ENCODE data around the gene SAE1. TPM values are rescaled to one million over a fixed set of nuclear protein-coding genes. Genes with fewer than 3 reads are reported as not detected.

The SAE1 gene
- total RNA-seq, 2 donors from 2014 or later: 187 to 240 TPM

- Mint-ChIP-seq H3K27ac (no peak overlapping the region), H3K4me3 (no peak overlapping the region), H3K27me3 (ENCODE audit: insufficient read depth) (no peaks in the 10 kb centered on the region), H3K36me3 (ENCODE audit: low read depth) (peaks cover 19% of the 10 kb centered on the region), H3K4me1 (peaks cover 6% of the 10 kb centered on the region), H3K9me3 (no peaks in the 10 kb centered on the region)
- Histone ChIP-seq H3K27me3 (ENCODE audit: control insufficient read depth, insufficient read depth, low read length, poor library complexity, severe bottlenecking) (no peaks in the 10 kb centered on the region), H3K4me3 (ENCODE audit: low read length) (no peak overlapping the region), H3K36me3 (ENCODE audit: control insufficient read depth, insufficient read depth, low read length) (peaks cover 39% of the 10 kb centered on the region), H3K27ac (ENCODE audit: low read depth, low read length) (no peak overlapping the region), H3K4me1 (ENCODE audit: control insufficient read depth, insufficient read depth, low read length) (no peaks in the 10 kb centered on the region), H3K9me3 (ENCODE audit: control insufficient read depth, low read length) (no peaks in the 10 kb centered on the region), H3K9ac (ENCODE audit: extremely low read depth, low read length, poor library complexity, severe bottlenecking) (no peak overlapping the region)
- DNase-seq: no peak
- no peak for TF ChIP-seq CTCF (conservative IDR thresholded peaks at IDR 0.05)
- WGBS, 2 experiments (ENCODE audit: insufficient coverage in 1 of 2, insufficient read length in 1 of 2): 93% methylated on average over 18 to 32 of the region's 33 CpGs
Observed at GRCh38 chr19:47221080-47221841, 90.6 kb downstream of the SAE1 start.

GRCh38 chr19:47221890-47222289 lies 91.3 kb downstream of the SAE1 start:
- peaks cover 9% of the 10 kb centered on the region for H3K4me1 Mint-ChIP-seq
- no peak overlapping the region for H3K4me3 Mint-ChIP-seq
- no peaks in the 10 kb centered on the region for H3K27me3 ChIP-seq (ENCODE audit: control insufficient read depth, insufficient read depth, low read length, poor library complexity, severe bottlenecking)
- 91 to 94% methylated on average over 6 to 11 of the region's 11 CpGs for WGBS, 2 experiments (ENCODE audit: insufficient coverage in 1 of 2, insufficient read length in 1 of 2)
- H3K4me1 ChIP-seq (ENCODE audit: control insufficient read depth, insufficient read depth, low read length): peaks cover 4% of the 10 kb centered on the region
- H3K9me3 ChIP-seq (ENCODE audit: control insufficient read depth, low read length): no peaks in the 10 kb centered on the region
- H3K27ac Mint-ChIP-seq: no peak overlapping the region
- no peaks in the 10 kb centered on the region for H3K9me3 Mint-ChIP-seq
- peaks cover 18% of the 10 kb centered on the region for H3K36me3 Mint-ChIP-seq (ENCODE audit: low read depth)
- peaks cover 39% of the 10 kb centered on the region for H3K36me3 ChIP-seq (ENCODE audit: control insufficient read depth, insufficient read depth, low read length)
- no peaks in the 10 kb centered on the region for H3K27me3 Mint-ChIP-seq (ENCODE audit: insufficient read depth)
- no peak overlapping the region for H3K4me3 ChIP-seq (ENCODE audit: low read length)
- no peak for DNase-seq
- H3K9ac ChIP-seq (ENCODE audit: extremely low read depth, low read length, poor library complexity, severe bottlenecking): no peak overlapping the region
- H3K27ac ChIP-seq (ENCODE audit: low read depth, low read length): no peak overlapping the region
- TF ChIP-seq CTCF (conservative IDR thresholded peaks at IDR 0.05): no peak

- Mint-ChIP-seq H3K36me3 (ENCODE audit: low read depth) (peaks cover 15% of the 10 kb centered on the region), H3K27ac (peak overlapping the region; percentile 84), H3K4me3 (peak overlapping the region; percentile 16), H3K27me3 (ENCODE audit: insufficient read depth) (no peaks in the 10 kb centered on the region), H3K9me3 (no peaks in the 10 kb centered on the region), H3K4me1 (peaks cover 10% of the 10 kb centered on the region)
- Histone ChIP-seq H3K36me3 (ENCODE audit: control insufficient read depth, insufficient read depth, low read length) (peaks cover 30% of the 10 kb centered on the region), H3K9ac (ENCODE audit: extremely low read depth, low read length, poor library complexity, severe bottlenecking) (peak overlapping the region; percentile 62), H3K9me3 (ENCODE audit: control insufficient read depth, low read length) (no peaks in the 10 kb centered on the region), H3K4me3 (ENCODE audit: low read length) (peak overlapping the region; percentile 95), H3K27ac (ENCODE audit: low read depth, low read length) (peak overlapping the region; percentile 94), H3K27me3 (ENCODE audit: control insufficient read depth, insufficient read depth, low read length, poor library complexity, severe bottlenecking) (no peaks in the 10 kb centered on the region), H3K4me1 (ENCODE audit: control insufficient read depth, insufficient read depth, low read length) (peaks cover 7% of the 10 kb centered on the region)
- WGBS, 2 experiments (ENCODE audit: insufficient coverage in 1 of 2, insufficient read length in 1 of 2): 5 to 27% methylated on average over 7 to 59 of the region's 59 CpGs
- peak; percentile 50 for TF ChIP-seq CTCF (conservative IDR thresholded peaks at IDR 0.05)
- DNase-seq: peak; percentile 96
Observed at GRCh38 chr19:47225746-47226425, 95.3 kb downstream of the SAE1 start.

All from endodermal cell (in vitro differentiated cells).